GM23338 (cell line): ENCODE results near the gene RAB1B. TPM values are rescaled to one million over a fixed set of nuclear protein-coding genes. Genes with fewer than 3 reads are reported as not detected.

Source experiments
- ATAC-seq: fragments of 200-7000 bp; cut with Tn5 transposase; 3 replicates; pipeline ENCODE4 v1.9.1; 2020
- DNase-seq: peaks from one replicate; pipeline ENCODE4 v3.0.0-alpha.2; 2015; ENCODE audit warnings: low spot score
- H2AFZ ChIP-seq: fragments of 200-600 bp; sonication (generic); 2 replicates; pipeline ENCODE4 v1.8.0; 2016; ENCODE audit warnings: antibody characterized with exemption, mild to moderate bottlenecking, moderate library complexity
- H3F3A ChIP-seq: fragments of 200-600 bp; sonication (generic); replicated peaks from 2 replicates; pipeline ENCODE4 v1.8.0; 2017; ENCODE audit warnings: antibody characterized with exemption, mixed run types, low read depth
- H3K27ac ChIP-seq: fragments of 200-600 bp; sonication (generic); 2 replicates; pipeline ENCODE4 v1.6.1; 2016; ENCODE audit warnings: low read depth
- H3K27me3 ChIP-seq: fragments of 200-600 bp; sonication (generic); 2 replicates; pipeline ENCODE4 v1.8.0; 2016; ENCODE audit warnings: mild to moderate bottlenecking, mixed run types, moderate library complexity; ENCODE audit not compliant: insufficient read depth
- H3K36me3 ChIP-seq: fragments of 200-600 bp; sonication (generic); 2 replicates; pipeline ENCODE4 v1.8.0; 2016; ENCODE audit warnings: mild to moderate bottlenecking; ENCODE audit not compliant: insufficient read depth
- H3K4me1 ChIP-seq: fragments of 200-600 bp; sonication (generic); 2 replicates; pipeline ENCODE4 v1.8.0; 2016; ENCODE audit warnings: mild to moderate bottlenecking, moderate library complexity; ENCODE audit not compliant: insufficient read depth
- H3K4me2 ChIP-seq: fragments of 200-600 bp; sonication (generic); 2 replicates; pipeline ENCODE4 v1.7.1; 2017; ENCODE audit warnings: mixed run types
- H3K4me3 ChIP-seq: fragments of 200-600 bp; sonication (generic); 2 replicates; pipeline ENCODE4 v1.6.1; 2016; ENCODE audit warnings: mixed run types
- H3K79me2 ChIP-seq: fragments of 200-600 bp; sonication (generic); replicated peaks from 2 replicates; pipeline ENCODE4 v1.8.0; 2017; ENCODE audit warnings: mild to moderate bottlenecking; ENCODE audit not compliant: insufficient read depth
- H3K9me2 ChIP-seq: fragments of 200-600 bp; sonication (generic); 2 replicates; pipeline ENCODE4 v1.8.0; 2017; ENCODE audit not compliant: insufficient read depth
- H4K20me1 ChIP-seq: fragments of 200-600 bp; sonication (generic); replicated peaks from 2 replicates; pipeline ENCODE4 v1.8.0; 2017; ENCODE audit warnings: mild to moderate bottlenecking; ENCODE audit not compliant: insufficient read depth
- H3K27ac Mint-ChIP-seq: 2 replicates; pipeline ENCODE4 v1.8.0; 2020; ENCODE audit warnings: inconsistent platforms, mild to moderate bottlenecking, moderate library complexity, mixed read lengths
- H3K27me3 Mint-ChIP-seq: 3 replicates; pipeline ENCODE4 v1.8.0; 2022; ENCODE audit warnings: low read depth, mild to moderate bottlenecking, moderate library complexity, mixed read lengths, inconsistent platforms; ENCODE audit not compliant: insufficient read depth, poor library complexity
- H3K36me3 Mint-ChIP-seq: 3 replicates; pipeline ENCODE4 v1.8.0; 2021; ENCODE audit warnings: low read depth, mild to moderate bottlenecking, inconsistent platforms, moderate library complexity, mixed read lengths
- H3K4me1 Mint-ChIP-seq: 3 replicates; pipeline ENCODE4 v1.8.0; 2020; ENCODE audit warnings: mild to moderate bottlenecking, inconsistent platforms, mixed read lengths
- H3K4me3 Mint-ChIP-seq: 3 replicates; pipeline ENCODE4 v1.8.0; 2021; ENCODE audit warnings: moderate library complexity, mild to moderate bottlenecking, inconsistent platforms, mixed read lengths
- H3K9me3 Mint-ChIP-seq: 3 replicates; pipeline ENCODE4 v1.8.0; 2020; ENCODE audit warnings: moderate library complexity, mild to moderate bottlenecking, inconsistent platforms, mixed read lengths
- CREB1 ChIP-seq: fragments of 250-450 bp; sonication (Bioruptor Pico); IDR thresholded peaks from 2 replicates; pipeline ENCODE4 v1.5.0; 2020; ENCODE audit warnings: low read depth, mild to moderate bottlenecking, moderate library complexity
- EZH2 ChIP-seq: fragments of 200-600 bp; sonication (generic); IDR thresholded peaks from one replicate; pipeline ENCODE4 v1.8.0; 2017; ENCODE audit warnings: antibody characterized with exemption, mild to moderate bottlenecking, low read depth; ENCODE audit not compliant: unreplicated experiment
- EZH2phosphoT487 ChIP-seq: fragments of 200-600 bp; sonication (generic); IDR thresholded peaks from one replicate; pipeline ENCODE4 v1.8.1; 2018; ENCODE audit warnings: antibody characterized with exemption; ENCODE audit not compliant: unreplicated experiment
- JUNB ChIP-seq: IDR thresholded peaks from one replicate; pipeline ENCODE4 v1.6.1; 2016; ENCODE audit warnings: antibody characterized with exemption; ENCODE audit not compliant: unreplicated experiment
- NANOG ChIP-seq: IDR thresholded peaks from 2 replicates; pipeline ENCODE4 v1.6.1; 2016; ENCODE audit warnings: antibody characterized with exemption, borderline replicate concordance
- STAT1 ChIP-seq: IDR thresholded peaks from one replicate; pipeline ENCODE4 v1.6.1; 2016; ENCODE audit warnings: antibody characterized with exemption; ENCODE audit not compliant: unreplicated experiment
- ZNF331 ChIP-seq: fragments of 250-450 bp; sonication (Bioruptor Pico); IDR thresholded peaks from 2 replicates; pipeline ENCODE4 v1.5.0; 2020; ENCODE audit warnings: low read depth, mild to moderate bottlenecking, moderate library complexity
- polyA plus RNA-seq: library from polyadenylated mRNA; unstranded; fragments of >200 nt; fragmentation: Nextera tagmentation; extraction: Ambion mirVana; gene quantifications from 2 replicates; pipeline ENCODE4 v1.2.1, GENCODE V29; 2016
- total RNA-seq: library from RNA; depleted of rRNA; stranded (reverse); fragments of >200 nt; shearing (Covaris generic); gene quantifications from 2 replicates; pipeline ENCODE4 v1.2.3, GENCODE V29; 2014
- TF ChIP-seq, protein P1 (sequence below): IDR thresholded peaks from one replicate; pipeline ENCODE4 v1.6.1; 2018; ENCODE audit warnings: antibody characterized with exemption; ENCODE audit not compliant: unreplicated experiment
- TF ChIP-seq, protein P2 (sequence below): fragments of 250-450 bp; sonication (Bioruptor Pico); IDR thresholded peaks from 2 replicates; pipeline ENCODE4 v1.5.0; 2020; ENCODE audit warnings: mild to moderate bottlenecking, moderate library complexity

Gene RAB1B
- total and polyA plus RNA-seq, 2 experiments from 2014 or later: 30.5 to 92.7 TPM

DNA sequence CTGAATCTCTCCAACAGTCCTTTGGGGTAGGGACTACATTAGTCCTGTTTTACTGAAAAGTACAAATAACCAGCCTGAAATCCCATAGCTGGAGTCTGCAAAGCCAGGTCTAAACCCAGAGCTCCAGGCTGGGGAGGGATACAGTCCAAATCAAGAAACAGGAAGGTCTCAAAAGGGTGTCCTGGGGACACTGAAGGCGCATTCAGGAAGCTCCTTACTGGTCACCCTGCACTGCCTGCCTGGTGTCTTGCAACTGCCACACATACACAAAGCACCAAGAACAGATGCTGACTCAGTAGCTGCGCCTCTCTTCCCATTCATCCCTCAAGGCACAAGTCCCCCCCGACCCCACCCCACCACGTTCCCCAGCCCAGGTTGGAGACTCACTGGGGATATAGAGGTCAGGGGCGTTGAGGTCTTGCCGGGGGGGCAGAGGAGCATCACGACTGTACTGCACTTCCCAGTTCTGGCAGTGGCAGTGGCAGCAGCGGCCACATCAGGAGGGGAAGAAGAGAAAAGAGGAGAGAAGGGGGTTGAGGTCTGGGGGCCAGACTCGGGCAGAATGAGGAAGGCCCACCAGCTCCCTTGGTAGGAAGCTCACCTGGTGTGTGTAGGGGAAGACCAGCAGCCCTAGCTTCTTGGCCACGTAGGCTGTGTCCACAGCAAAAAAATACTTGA is 18.9 kb downstream of the RAB1B start:
- H3K27me3 ChIP-seq: peaks cover 22% of the 10 kb centered on the region
- no peaks in the 10 kb centered on the region; the same call in none of the 2 replicates for H4K20me1 ChIP-seq
- Mint-ChIP-seq H3K36me3 (no peaks in the 10 kb centered on the region), H3K9me3 (peaks cover 2% of the 10 kb centered on the region; the same call in 1 of the 3 replicates), H3K27me3 (peaks cover 35% of the 10 kb centered on the region), H3K4me1 (peaks cover 23% of the 10 kb centered on the region), H3K4me3 (peak overlapping the region; percentile 94), H3K27ac (no peak overlapping the region)
- no peak for ATAC-seq
- H3K79me2 ChIP-seq: peaks cover 9% of the 10 kb centered on the region
- no peak overlapping the region for H3K27ac ChIP-seq
- DNase-seq: no peak
- no peak overlapping the region for H3K4me3 ChIP-seq
- H3K9me2 ChIP-seq: no peaks in the 10 kb centered on the region
- H2AFZ ChIP-seq: no peak overlapping the region
- peak overlapping the region; percentile 95; the same call in 1 of the 2 replicates for H3K4me2 ChIP-seq
- no peak for TF ChIP-seq CREB1 (CRISPR knock-in tag)
- no peak for TF ChIP-seq ZNF331 (CRISPR knock-in tag)
- TF ChIP-seq, protein P1, sequence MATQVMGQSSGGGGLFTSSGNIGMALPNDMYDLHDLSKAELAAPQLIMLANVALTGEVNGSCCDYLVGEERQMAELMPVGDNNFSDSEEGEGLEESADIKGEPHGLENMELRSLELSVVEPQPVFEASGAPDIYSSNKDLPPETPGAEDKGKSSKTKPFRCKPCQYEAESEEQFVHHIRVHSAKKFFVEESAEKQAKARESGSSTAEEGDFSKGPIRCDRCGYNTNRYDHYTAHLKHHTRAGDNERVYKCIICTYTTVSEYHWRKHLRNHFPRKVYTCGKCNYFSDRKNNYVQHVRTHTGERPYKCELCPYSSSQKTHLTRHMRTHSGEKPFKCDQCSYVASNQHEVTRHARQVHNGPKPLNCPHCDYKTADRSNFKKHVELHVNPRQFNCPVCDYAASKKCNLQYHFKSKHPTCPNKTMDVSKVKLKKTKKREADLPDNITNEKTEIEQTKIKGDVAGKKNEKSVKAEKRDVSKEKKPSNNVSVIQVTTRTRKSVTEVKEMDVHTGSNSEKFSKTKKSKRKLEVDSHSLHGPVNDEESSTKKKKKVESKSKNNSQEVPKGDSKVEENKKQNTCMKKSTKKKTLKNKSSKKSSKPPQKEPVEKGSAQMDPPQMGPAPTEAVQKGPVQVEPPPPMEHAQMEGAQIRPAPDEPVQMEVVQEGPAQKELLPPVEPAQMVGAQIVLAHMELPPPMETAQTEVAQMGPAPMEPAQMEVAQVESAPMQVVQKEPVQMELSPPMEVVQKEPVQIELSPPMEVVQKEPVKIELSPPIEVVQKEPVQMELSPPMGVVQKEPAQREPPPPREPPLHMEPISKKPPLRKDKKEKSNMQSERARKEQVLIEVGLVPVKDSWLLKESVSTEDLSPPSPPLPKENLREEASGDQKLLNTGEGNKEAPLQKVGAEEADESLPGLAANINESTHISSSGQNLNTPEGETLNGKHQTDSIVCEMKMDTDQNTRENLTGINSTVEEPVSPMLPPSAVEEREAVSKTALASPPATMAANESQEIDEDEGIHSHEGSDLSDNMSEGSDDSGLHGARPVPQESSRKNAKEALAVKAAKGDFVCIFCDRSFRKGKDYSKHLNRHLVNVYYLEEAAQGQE: no peak
- TF ChIP-seq EZH2: no peak
- no peak for TF ChIP-seq NANOG
- no peak for TF ChIP-seq EZH2phosphoT487
- H3K4me1 ChIP-seq: peaks cover 28% of the 10 kb centered on the region
- peaks cover 25% of the 10 kb centered on the region; the same call in 1 of the 2 replicates for H3F3A ChIP-seq
- H3K36me3 ChIP-seq: no peaks in the 10 kb centered on the region; the same call in 1 of the 2 replicates

DNA sequence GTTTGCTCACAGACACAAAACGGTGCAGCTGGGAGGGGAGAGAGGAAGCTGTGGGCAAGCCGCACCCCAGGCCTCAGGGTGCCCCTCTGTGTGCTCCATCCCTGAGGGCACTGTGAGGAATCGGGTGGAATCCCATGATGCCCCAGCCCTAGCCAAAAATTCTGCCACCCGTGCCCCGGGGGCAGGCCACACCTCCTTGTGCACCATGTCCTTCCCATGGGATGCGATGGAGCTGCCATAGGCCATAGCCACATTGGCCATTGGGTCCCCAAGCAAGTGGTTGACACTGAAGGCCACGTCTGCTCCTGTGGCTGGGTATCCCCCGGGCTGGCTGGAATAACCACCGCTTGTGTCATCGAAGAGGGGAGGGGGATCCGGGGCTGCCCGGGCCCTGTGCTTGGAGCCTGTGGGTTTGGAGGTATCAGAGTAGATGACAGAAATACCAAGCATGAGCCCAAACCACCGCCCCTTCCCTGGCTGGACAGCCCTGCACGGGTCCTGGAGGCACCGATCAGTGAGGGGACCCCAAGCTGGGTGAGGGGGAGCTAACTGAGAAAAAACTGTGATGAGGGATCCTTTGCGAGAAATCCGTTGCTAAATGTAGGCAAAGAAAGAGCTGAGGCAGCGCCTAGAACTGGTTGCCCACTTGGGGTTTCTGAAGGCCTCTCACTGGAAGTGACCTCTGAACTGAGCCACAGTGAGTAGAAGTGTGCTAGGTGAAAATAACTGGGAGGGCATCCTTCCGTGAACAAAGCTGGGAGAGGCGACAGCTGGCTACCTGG is 19.6 kb downstream of the RAB1B start:
- peak overlapping the region; percentile 70; the same call in 1 of the 2 replicates for H2AFZ ChIP-seq
- peaks cover 35% of the 10 kb centered on the region for H3K27me3 Mint-ChIP-seq
- ATAC-seq (no peak), DNase-seq (no peak)
- H3K9me2 ChIP-seq: no peaks in the 10 kb centered on the region
- H3K4me1 Mint-ChIP-seq: peaks cover 23% of the 10 kb centered on the region
- H4K20me1 ChIP-seq: no peaks in the 10 kb centered on the region; the same call in 1 of the 2 replicates
- no peaks in the 10 kb centered on the region; the same call in 1 of the 2 replicates for H3K36me3 ChIP-seq
- peak overlapping the region; percentile 95 for H3K4me2 ChIP-seq
- peaks cover 2% of the 10 kb centered on the region; the same call in 1 of the 3 replicates for H3K9me3 Mint-ChIP-seq
- peaks cover 20% of the 10 kb centered on the region; the same call in 1 of the 2 replicates for H3F3A ChIP-seq
- peak overlapping the region; percentile 94 for H3K4me3 ChIP-seq
- peaks cover 27% of the 10 kb centered on the region for H3K27me3 ChIP-seq
- H3K79me2 ChIP-seq: peaks cover 9% of the 10 kb centered on the region
- peak overlapping the region; percentile 59; the same call in 1 of the 2 replicates for H3K27ac ChIP-seq
- H3K27ac Mint-ChIP-seq: peak overlapping the region; percentile 74; the same call in 1 of the 2 replicates
- H3K4me1 ChIP-seq: peaks cover 22% of the 10 kb centered on the region
- no peaks in the 10 kb centered on the region for H3K36me3 Mint-ChIP-seq
- peak overlapping the region; percentile 94 for H3K4me3 Mint-ChIP-seq
- no peak for TF ChIP-seq EZH2
- TF ChIP-seq, protein P2, sequence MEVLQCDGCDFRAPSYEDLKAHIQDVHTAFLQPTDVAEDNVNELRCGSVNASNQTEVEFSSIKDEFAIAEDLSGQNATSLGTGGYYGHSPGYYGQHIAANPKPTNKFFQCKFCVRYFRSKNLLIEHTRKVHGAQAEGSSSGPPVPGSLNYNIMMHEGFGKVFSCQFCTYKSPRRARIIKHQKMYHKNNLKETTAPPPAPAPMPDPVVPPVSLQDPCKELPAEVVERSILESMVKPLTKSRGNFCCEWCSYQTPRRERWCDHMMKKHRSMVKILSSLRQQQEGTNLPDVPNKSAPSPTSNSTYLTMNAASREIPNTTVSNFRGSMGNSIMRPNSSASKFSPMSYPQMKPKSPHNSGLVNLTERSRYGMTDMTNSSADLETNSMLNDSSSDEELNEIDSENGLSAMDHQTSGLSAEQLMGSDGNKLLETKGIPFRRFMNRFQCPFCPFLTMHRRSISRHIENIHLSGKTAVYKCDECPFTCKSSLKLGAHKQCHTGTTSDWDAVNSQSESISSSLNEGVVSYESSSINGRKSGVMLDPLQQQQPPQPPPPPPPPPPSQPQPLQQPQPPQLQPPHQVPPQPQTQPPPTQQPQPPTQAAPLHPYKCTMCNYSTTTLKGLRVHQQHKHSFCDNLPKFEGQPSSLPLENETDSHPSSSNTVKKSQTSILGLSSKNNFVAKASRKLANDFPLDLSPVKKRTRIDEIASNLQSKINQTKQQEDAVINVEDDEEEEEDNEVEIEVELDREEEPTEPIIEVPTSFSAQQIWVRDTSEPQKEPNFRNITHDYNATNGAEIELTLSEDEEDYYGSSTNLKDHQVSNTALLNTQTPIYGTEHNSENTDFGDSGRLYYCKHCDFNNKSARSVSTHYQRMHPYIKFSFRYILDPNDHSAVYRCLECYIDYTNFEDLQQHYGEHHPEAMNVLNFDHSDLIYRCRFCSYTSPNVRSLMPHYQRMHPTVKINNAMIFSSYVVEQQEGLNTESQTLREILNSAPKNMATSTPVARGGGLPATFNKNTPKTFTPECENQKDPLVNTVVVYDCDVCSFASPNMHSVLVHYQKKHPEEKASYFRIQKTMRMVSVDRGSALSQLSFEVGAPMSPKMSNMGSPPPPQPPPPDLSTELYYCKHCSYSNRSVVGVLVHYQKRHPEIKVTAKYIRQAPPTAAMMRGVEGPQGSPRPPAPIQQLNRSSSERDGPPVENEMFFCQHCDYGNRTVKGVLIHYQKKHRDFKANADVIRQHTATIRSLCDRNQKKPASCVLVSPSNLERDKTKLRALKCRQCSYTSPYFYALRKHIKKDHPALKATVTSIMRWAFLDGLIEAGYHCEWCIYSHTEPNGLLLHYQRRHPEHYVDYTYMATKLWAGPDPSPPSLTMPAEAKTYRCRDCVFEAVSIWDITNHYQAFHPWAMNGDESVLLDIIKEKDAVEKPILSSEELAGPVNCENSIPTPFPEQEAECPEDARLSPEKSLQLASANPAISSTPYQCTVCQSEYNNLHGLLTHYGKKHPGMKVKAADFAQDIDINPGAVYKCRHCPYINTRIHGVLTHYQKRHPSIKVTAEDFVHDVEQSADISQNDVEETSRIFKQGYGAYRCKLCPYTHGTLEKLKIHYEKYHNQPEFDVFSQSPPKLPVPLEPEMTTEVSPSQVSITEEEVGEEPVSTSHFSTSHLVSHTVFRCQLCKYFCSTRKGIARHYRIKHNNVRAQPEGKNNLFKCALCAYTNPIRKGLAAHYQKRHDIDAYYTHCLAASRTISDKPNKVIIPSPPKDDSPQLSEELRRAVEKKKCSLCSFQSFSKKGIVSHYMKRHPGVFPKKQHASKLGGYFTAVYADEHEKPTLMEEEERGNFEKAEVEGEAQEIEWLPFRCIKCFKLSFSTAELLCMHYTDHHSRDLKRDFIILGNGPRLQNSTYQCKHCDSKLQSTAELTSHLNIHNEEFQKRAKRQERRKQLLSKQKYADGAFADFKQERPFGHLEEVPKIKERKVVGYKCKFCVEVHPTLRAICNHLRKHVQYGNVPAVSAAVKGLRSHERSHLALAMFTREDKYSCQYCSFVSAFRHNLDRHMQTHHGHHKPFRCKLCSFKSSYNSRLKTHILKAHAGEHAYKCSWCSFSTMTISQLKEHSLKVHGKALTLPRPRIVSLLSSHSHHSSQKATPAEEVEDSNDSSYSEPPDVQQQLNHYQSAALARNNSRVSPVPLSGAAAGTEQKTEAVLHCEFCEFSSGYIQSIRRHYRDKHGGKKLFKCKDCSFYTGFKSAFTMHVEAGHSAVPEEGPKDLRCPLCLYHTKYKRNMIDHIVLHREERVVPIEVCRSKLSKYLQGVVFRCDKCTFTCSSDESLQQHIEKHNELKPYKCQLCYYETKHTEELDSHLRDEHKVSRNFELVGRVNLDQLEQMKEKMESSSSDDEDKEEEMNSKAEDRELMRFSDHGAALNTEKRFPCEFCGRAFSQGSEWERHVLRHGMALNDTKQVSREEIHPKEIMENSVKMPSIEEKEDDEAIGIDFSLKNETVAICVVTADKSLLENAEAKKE (CRISPR knock-in tag): no peak
- no peak for TF ChIP-seq STAT1
- TF ChIP-seq EZH2phosphoT487: no peak
- TF ChIP-seq ZNF331 (CRISPR knock-in tag): no peak
- no peak for TF ChIP-seq CREB1 (CRISPR knock-in tag)
- TF ChIP-seq JUNB: no peak
